Measurements from ENCODE around the gene PCBP3.

The PCBP3 gene

GRCh38 chr21:45727390-45727789, 83.9 kb downstream of the PCBP3 start:
- no peak for DNase-seq

- DNase-seq, result no peak
These were observed 91.9 kb downstream of the PCBP3 start for GRCh38 chr21:45735259-45736000.

- DNase-seq, result no peak
These were observed 92.6 kb downstream of the PCBP3 start for GRCh38 chr21:45736042-45736689.

- no peak for DNase-seq
These were observed 93.4 kb downstream of the PCBP3 start for GRCh38 chr21:45736690-45737484.

- DNase-seq, result no peak
These were observed 94.1 kb downstream of the PCBP3 start for GRCh38 chr21:45737485-45738166.

GRCh38 chr21:45739218-45740087, 95.9 kb downstream of the PCBP3 start:
- no peak for DNase-seq

- DNase-seq, result no peak
These were observed 96.5 kb downstream of the PCBP3 start for GRCh38 chr21:45740088-45740440.

GRCh38 chr21:45740491-45741357, 97.2 kb downstream of the PCBP3 start:
- no peak for DNase-seq

- no peak for DNase-seq
These were observed 98.2 kb downstream of the PCBP3 start for GRCh38 chr21:45741691-45742090.

GRCh38 chr21:45742247-45742646, 98.7 kb downstream of the PCBP3 start:
- no peak for DNase-seq

- no peak for DNase-seq
These were observed 101.7 kb downstream of the PCBP3 start for GRCh38 chr21:45745256-45745655.

GRCh38 chr21:45747233-45747766, 103.8 kb downstream of the PCBP3 start:
- no peak for DNase-seq

- no peak for DNase-seq
These were observed 104.4 kb downstream of the PCBP3 start for GRCh38 chr21:45747802-45748445.

GRCh38 chr21:45748593-45748992, 105.1 kb downstream of the PCBP3 start:
- DNase-seq, result no peak

- no peak for DNase-seq
These were observed 106.4 kb downstream of the PCBP3 start for GRCh38 chr21:45749974-45750373.

- DNase-seq, result no peak
These were observed 107.4 kb downstream of the PCBP3 start for GRCh38 chr21:45750936-45751335.

GRCh38 chr21:45753445-45753844, 109.9 kb downstream of the PCBP3 start:
- no peak for DNase-seq

- no peak for DNase-seq
These were observed 112.5 kb downstream of the PCBP3 start for GRCh38 chr21:45756029-45756428.

GRCh38 chr21:45756669-45757068, 113.1 kb downstream of the PCBP3 start:
- no peak for DNase-seq

GRCh38 chr21:45761704-45762103, 118.2 kb downstream of the PCBP3 start:
- no peak for DNase-seq
